Endothelial cell of umbilical vein (primary cell): ENCODE data around the gene FGFRL1. TPM values are rescaled to one million over a fixed set of nuclear protein-coding genes. Genes with fewer than 3 reads are reported as not detected.

Experiments used
- BruUV-seq: library from RNA; stranded (reverse); fragments of 400-500 nt; replicated peaks from 2 replicates; lab custom pipeline; 2021; lab: Mats Ljungman, UMichigan
- CTCF ChIA-PET: fragments of 300-600, 350-600 bp; sonication (Branson Sonifier 250); formaldehyde crosslinking; loops from one replicate; lab custom pipeline; 2021; ENCODE audit warnings: antibody characterized with exemption, inconsistent platforms; lab: Charles Lee
- POLR2A ChIA-PET: fragments of 300-600, 350-600 bp; sonication (Branson Sonifier 250); formaldehyde crosslinking; loops from one replicate; lab custom pipeline; 2021; ENCODE audit warnings: antibody characterized with exemption, inconsistent platforms; lab: Charles Lee
- DNase-seq: peaks from one replicate; pipeline ENCODE4 v3.0.0-alpha.2; 2011; ENCODE audit warnings: low read depth, low spot score
- FAIRE-seq: peaks from 2 replicates; lab custom pipeline; 2011; peaks lifted over from hg19 to GRCh38; lab: Jason Lieb, UNC
- H2AFZ ChIP-seq: 2 replicates; pipeline ENCODE4 v1.6.0; 2012; ENCODE audit warnings: low read depth, low read length, control low read depth, inconsistent platforms
- H3K27ac ChIP-seq: 2 replicates; pipeline ENCODE4 v1.5.1; 2011; ENCODE audit warnings: low read depth, mild to moderate bottlenecking, control low read depth, low read length, moderate library complexity; ENCODE audit not compliant: insufficient read depth
- H3K27me3 ChIP-seq, 2 experiments: 2 replicates each; pipeline versions ENCODE4 v1.6.0 to v1.6.1; 2011; ENCODE audit warnings: low read length in 2 of 2, mixed read lengths in 1 of 2; ENCODE audit not compliant: control insufficient read depth in 2 of 2, insufficient read depth in 2 of 2
- H3K36me3 ChIP-seq, 2 experiments: 2 replicates in 1 of 2; 3 replicates in 1 of 2; pipeline ENCODE4 v1.5.1; 2011; ENCODE audit warnings: low read length in 2 of 2, mild to moderate bottlenecking in 1 of 2, moderate library complexity in 1 of 2; ENCODE audit not compliant: control insufficient read depth in 2 of 2, insufficient read depth in 2 of 2; ENCODE audit errors: extremely low read depth in 1 of 2
- H3K4me1 ChIP-seq: 3 replicates; pipeline ENCODE4 v1.5.1; 2011; ENCODE audit warnings: mild to moderate bottlenecking, low read length; ENCODE audit not compliant: control insufficient read depth, insufficient read depth; ENCODE audit errors: extremely low read depth
- H3K4me2 ChIP-seq: 2 replicates; pipeline ENCODE4 v1.6.1; 2011; ENCODE audit warnings: low read length, control low read depth, mixed read lengths; ENCODE audit not compliant: insufficient read depth
- H3K4me3 ChIP-seq, 3 experiments: fragments of 200-600 bp in 1 of 3; sonication (generic), shearing (Covaris generic) in 1 of 3; replicated peaks in 1 of 3; 2 replicates each; pipeline ENCODE4 v1.5.1; 2011 to 2016; ENCODE audit warnings: control low read depth in 3 of 3, low read length in 3 of 3, mild to moderate bottlenecking in 2 of 3, inconsistent platforms in 1 of 3, low read depth in 1 of 3, moderate library complexity in 1 of 3; ENCODE audit not compliant: insufficient read depth in 1 of 3
- H3K79me2 ChIP-seq: 2 replicates; pipeline ENCODE4 v1.6.0; 2012; ENCODE audit warnings: low read length, inconsistent platforms; ENCODE audit not compliant: control insufficient read depth, insufficient read depth
- H3K9ac ChIP-seq: replicated peaks from 2 replicates; pipeline ENCODE3; 2011; ENCODE audit warnings: low read length, control low read depth; ENCODE audit not compliant: insufficient read depth; ENCODE audit errors: extremely low read depth
- H3K9me1 ChIP-seq: replicated peaks from 3 replicates; pipeline ENCODE4 v1.6.0; 2011; ENCODE audit warnings: mild to moderate bottlenecking, low read length; ENCODE audit not compliant: control insufficient read depth, insufficient read depth; ENCODE audit errors: extremely low read depth
- H3K9me3 ChIP-seq: replicated peaks from 2 replicates; pipeline ENCODE4 v1.5.1; 2012; ENCODE audit warnings: low read length, inconsistent platforms; ENCODE audit not compliant: control insufficient read depth, insufficient read depth
- H4K20me1 ChIP-seq: replicated peaks from 2 replicates; pipeline ENCODE3; 2011; ENCODE audit warnings: mild to moderate bottlenecking, low read length; ENCODE audit not compliant: control insufficient read depth, insufficient read depth; ENCODE audit errors: extremely low read depth
- CTCF ChIP-seq, 2 donors: IDR thresholded peaks; 1 replicate in 1 of 2; 2 replicates in 1 of 2; pipeline ENCODE4 v1.5.1; 2011; ENCODE audit warnings: low read length in 2 of 2, mild to moderate bottlenecking in 2 of 2, moderate library complexity in 2 of 2, control low read depth in 1 of 2, inconsistent platforms in 1 of 2, low read depth in 1 of 2; ENCODE audit not compliant: insufficient read depth in 1 of 2; ENCODE audit errors: extremely low read depth in 1 of 2
- EZH2 ChIP-seq: IDR thresholded peaks from 2 replicates; pipeline ENCODE4 v1.6.1; 2012; ENCODE audit warnings: borderline replicate concordance, low read depth, mild to moderate bottlenecking, moderate library complexity, low read length, inconsistent platforms; ENCODE audit not compliant: severe bottlenecking
- FOS ChIP-seq: IDR thresholded peaks from 2 replicates; pipeline ENCODE4 v1.6.1; 2011; ENCODE audit warnings: mild to moderate bottlenecking, low read length, moderate library complexity, borderline replicate concordance; ENCODE audit not compliant: insufficient read depth
- JUN ChIP-seq: IDR thresholded peaks from 2 replicates; pipeline ENCODE4 v1.6.1; 2011; ENCODE audit warnings: borderline replicate concordance, low read depth; ENCODE audit not compliant: insufficient read length, insufficient read depth
- MYC ChIP-seq: IDR thresholded peaks from one replicate; pipeline ENCODE4 v1.6.1; 2011; ENCODE audit warnings: mild to moderate bottlenecking, low read depth, low read length
- POLR2A ChIP-seq: IDR thresholded peaks from 2 replicates; pipeline ENCODE4 v1.6.1; 2012; ENCODE audit warnings: low read depth, mild to moderate bottlenecking, control low read depth, low read length
- POLR2AphosphoS5 ChIP-seq: IDR thresholded peaks from 2 replicates; pipeline ENCODE4 v1.6.1; 2012; ENCODE audit warnings: low read depth, mild to moderate bottlenecking, control low read depth, low read length, moderate library complexity; ENCODE audit not compliant: insufficient read depth
- dilution Hi-C: fragments of 300-500 bp; cut with MboI; formaldehyde crosslinking; loops from one replicate; pipeline ENCODE4 v1.15.0; 2019; ENCODE audit warnings: low sequenced_read_pairs; ENCODE audit not compliant: extremely low pct_ligation_motif_present
- intact Hi-C: fragments of 100-400 bp; cut with micrococcal nuclease; formaldehyde crosslinking; loops from one replicate; pipeline ENCODE4 v1.10.0; 2022
- polyA plus RNA-seq, 4 experiments: library from polyadenylated mRNA; depleted of rRNA in 3 of 4; stranded (reverse) in 3 of 4; unstranded in 1 of 4; fragments of >200 nt; gene quantifications; 2 replicates each; pipeline versions ENCODE4 v1.2.1 to v1.2.3, GENCODE V29; 2011 to 2012; ENCODE audit warnings: missing spikeins in 1 of 4
- total RNA-seq: library from RNA; stranded (reverse); gene quantifications from 2 replicates; pipeline ENCODE4 v1.2.3, GENCODE V29; 2021
- TF ChIP-seq, protein P1 (sequence below): IDR thresholded peaks from 2 replicates; pipeline ENCODE4 v1.6.1; 2011; ENCODE audit not compliant: insufficient read depth, insufficient read length

Gene FGFRL1
- total and polyA plus RNA-seq, 2 donors (not counting 3 experiments of a cell fraction or from before 2014, with no cell fraction given) = 33.3 to 74.6 TPM

- Histone ChIP-seq H3K9me3 (no peaks in the 10 kb centered on the region), H3K27ac (no peak overlapping the region), H2AFZ (no peak overlapping the region), H3K4me3 (no peak overlapping the region), H3K27me3 (peaks cover 0 to 5% of the 10 kb centered on the region in 2 experiments), H3K9me1 (no peaks in the 10 kb centered on the region), H3K4me2 (no peak overlapping the region), H3K4me1 (peaks cover 2% of the 10 kb centered on the region), H3K36me3 (no peaks in the 10 kb centered on the region), H4K20me1 (no peaks in the 10 kb centered on the region), H3K79me2 (no peaks in the 10 kb centered on the region), H3K9ac (no peak overlapping the region)
- ChIA-PET POLR2A (no interaction called here), CTCF (interaction anchor here (0.9 kb wide), 1 partner anchor 66 kb away, joined by 4 read pairs; no protein-coding TSS in a partner anchor)
- intact Hi-C loops (no loop called here), dilution Hi-C loops (no loop called here)
- TF ChIP-seq JUN (no peak), MYC (no peak), POLR2AphosphoS5 (no peak), FOS (no peak), CTCF (IDR thresholded peaks at IDR 0.05; ENCODE audit: extremely low read depth in 1 of 2, insufficient read depth in 1 of 2, low read depth in 1 of 2, low read length in 2 of 2) (no peak), POLR2A (no peak), EZH2 (no peak)
- TF ChIP-seq, protein P1, sequence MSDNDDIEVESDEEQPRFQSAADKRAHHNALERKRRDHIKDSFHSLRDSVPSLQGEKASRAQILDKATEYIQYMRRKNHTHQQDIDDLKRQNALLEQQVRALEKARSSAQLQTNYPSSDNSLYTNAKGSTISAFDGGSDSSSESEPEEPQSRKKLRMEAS = no peak
- FAIRE-seq = no peak
- no TSS peak for BruUV-seq
- no peak for DNase-seq
Observed at GRCh38 chr4:1075225-1075624, 63.8 kb downstream of the FGFRL1 start.
